SK-N-SH (cell line): ENCODE results near the gene CFAP70.

ENCODE experiments used
- TF ChIP-seq, protein P1 (sequence below): fragments of 200-600 bp; sonication (generic); IDR thresholded peaks from 2 replicates; pipeline ENCODE4 v1.6.1; 2017; ENCODE audit warnings: antibody characterized with exemption, mild to moderate bottlenecking, moderate library complexity
- TF ChIP-seq, protein P2 (sequence below): IDR thresholded peaks from 2 replicates; pipeline ENCODE4; 2012

DNA sequence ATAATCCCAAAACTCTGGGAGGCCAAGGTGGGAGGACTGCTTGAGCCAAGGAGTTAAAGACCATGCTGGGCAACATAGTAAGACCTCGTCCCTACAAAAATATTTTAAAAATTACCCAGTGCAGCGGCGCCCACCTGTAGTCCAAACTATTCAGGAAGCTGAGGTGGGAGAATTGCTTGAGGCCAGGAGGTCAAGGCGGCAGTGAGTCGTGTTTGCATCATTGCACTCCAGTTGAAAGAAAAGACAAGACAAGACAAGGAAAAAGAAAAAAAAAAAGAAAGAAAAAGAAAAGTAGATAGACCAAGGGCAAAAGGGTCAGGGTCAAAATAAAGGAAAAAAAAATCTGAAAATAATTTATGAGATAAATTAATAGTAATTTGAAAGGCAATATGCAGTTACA, 49.4 kb upstream of the CFAP70 start:
- TF ChIP-seq, protein P1, sequence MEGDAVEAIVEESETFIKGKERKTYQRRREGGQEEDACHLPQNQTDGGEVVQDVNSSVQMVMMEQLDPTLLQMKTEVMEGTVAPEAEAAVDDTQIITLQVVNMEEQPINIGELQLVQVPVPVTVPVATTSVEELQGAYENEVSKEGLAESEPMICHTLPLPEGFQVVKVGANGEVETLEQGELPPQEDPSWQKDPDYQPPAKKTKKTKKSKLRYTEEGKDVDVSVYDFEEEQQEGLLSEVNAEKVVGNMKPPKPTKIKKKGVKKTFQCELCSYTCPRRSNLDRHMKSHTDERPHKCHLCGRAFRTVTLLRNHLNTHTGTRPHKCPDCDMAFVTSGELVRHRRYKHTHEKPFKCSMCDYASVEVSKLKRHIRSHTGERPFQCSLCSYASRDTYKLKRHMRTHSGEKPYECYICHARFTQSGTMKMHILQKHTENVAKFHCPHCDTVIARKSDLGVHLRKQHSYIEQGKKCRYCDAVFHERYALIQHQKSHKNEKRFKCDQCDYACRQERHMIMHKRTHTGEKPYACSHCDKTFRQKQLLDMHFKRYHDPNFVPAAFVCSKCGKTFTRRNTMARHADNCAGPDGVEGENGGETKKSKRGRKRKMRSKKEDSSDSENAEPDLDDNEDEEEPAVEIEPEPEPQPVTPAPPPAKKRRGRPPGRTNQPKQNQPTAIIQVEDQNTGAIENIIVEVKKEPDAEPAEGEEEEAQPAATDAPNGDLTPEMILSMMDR: no peak
- TF ChIP-seq, protein P2, sequence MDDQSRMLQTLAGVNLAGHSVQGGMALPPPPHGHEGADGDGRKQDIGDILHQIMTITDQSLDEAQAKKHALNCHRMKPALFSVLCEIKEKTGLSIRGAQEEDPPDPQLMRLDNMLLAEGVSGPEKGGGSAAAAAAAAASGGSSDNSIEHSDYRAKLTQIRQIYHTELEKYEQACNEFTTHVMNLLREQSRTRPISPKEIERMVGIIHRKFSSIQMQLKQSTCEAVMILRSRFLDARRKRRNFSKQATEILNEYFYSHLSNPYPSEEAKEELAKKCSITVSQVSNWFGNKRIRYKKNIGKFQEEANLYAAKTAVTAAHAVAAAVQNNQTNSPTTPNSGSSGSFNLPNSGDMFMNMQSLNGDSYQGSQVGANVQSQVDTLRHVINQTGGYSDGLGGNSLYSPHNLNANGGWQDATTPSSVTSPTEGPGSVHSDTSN: no peak
